NB4 (cell line): ENCODE data around the gene SIX4.

Source experiments
- CTCF ChIP-seq: IDR thresholded peaks from one replicate; pipeline ENCODE4 v1.5.1; 2012; ENCODE audit warnings: low read depth, low read length
- MAX ChIP-seq: IDR thresholded peaks from 2 replicates; pipeline ENCODE4 v1.6.1; 2011; ENCODE audit warnings: low read depth, low read length
- POLR2A ChIP-seq: IDR thresholded peaks from 2 replicates; pipeline ENCODE4 v1.6.1; 2011; ENCODE audit warnings: mild to moderate bottlenecking; ENCODE audit not compliant: insufficient read length; ENCODE audit errors: extremely low read depth

GRCh38 chr14:60665177-60665550 is 59.0 kb downstream of the SIX4 start:
- no peak for TF ChIP-seq POLR2A
- TF ChIP-seq MAX: no peak
- no peak for TF ChIP-seq CTCF
